HCT116 (cell line): ENCODE results near the gene PCCA. TPM values are rescaled to one million over a fixed set of nuclear protein-coding genes. Genes with fewer than 3 reads are reported as not detected.

Experiments used
- ATAC-seq: fragments of 200-7000 bp; cut with Tn5 transposase; 2 replicates; pipeline ENCODE4 v1.9.1; 2020; ENCODE audit warnings: mild to moderate bottlenecking, moderate library complexity
- BruUV-seq: library from RNA; stranded (reverse); fragments of 400-500 nt; replicated peaks from 2 replicates; lab custom pipeline; 2021; lab: Mats Ljungman, UMichigan
- CTCF ChIA-PET: fragments of 300-600 bp; sonication (Branson Sonifier 250); formaldehyde crosslinking; loops from one replicate; lab custom pipeline; 2021; ENCODE audit warnings: antibody characterized with exemption; lab: Charles Lee
- POLR2A ChIA-PET: fragments of 300-600, 350-600 bp; sonication (Branson Sonifier 250); formaldehyde crosslinking; loops from one replicate; lab custom pipeline; 2021; ENCODE audit warnings: antibody characterized with exemption; lab: Charles Lee
- RAD21 ChIA-PET, 2 experiments: fragments of 300-600 bp; sonication (Branson Sonifier 250); formaldehyde crosslinking; loops; one replicate each; lab custom pipeline; 2023; ENCODE audit warnings: low total read pairs in 2 of 2; ENCODE audit not compliant: uncharacterized antibody in 2 of 2, unreplicated experiment in 2 of 2, low non-redundant PET in 1 of 2; lab: Charles Lee
- DNase-seq: peaks from one replicate; pipeline ENCODE4 v3.0.0-alpha.2; 2010; ENCODE audit warnings: low read depth, low spot score
- H2AFZ ChIP-seq: fragments of 200-600 bp; shearing (Covaris generic), sonication (generic); 2 replicates; pipeline ENCODE4 v1.6.1; 2017; ENCODE audit warnings: low read depth, mixed run types, mixed read lengths, antibody characterized with exemption, low read length; ENCODE audit not compliant: poor library complexity, severe bottlenecking
- H3K27ac ChIP-seq: 2 replicates; pipeline ENCODE4 v1.5.1; 2012; ENCODE audit warnings: low read depth, low read length
- H3K27me3 ChIP-seq: fragments of 200-600 bp; sonication (generic); 2 replicates; pipeline ENCODE4 v1.6.1; 2016; ENCODE audit warnings: mixed run types, low read length, mixed read lengths; ENCODE audit not compliant: insufficient read depth
- H3K36me3 ChIP-seq, 2 experiments: fragments of 200-500 bp in 1 of 2; fragments of 200-600 bp in 1 of 2; sonication (Bioruptor generic) in 1 of 2; sonication (generic) in 1 of 2; 2 replicates each; pipeline versions ENCODE4 v1.5.1 to v1.6.1; 2014 to 2016; ENCODE audit warnings: low read length in 2 of 2, inconsistent platforms in 1 of 2, mixed read lengths in 1 of 2, mixed run types in 1 of 2; ENCODE audit not compliant: insufficient read depth in 2 of 2, control insufficient read depth in 1 of 2
- H3K4me1 ChIP-seq, 2 experiments: fragments of 200-600 bp in 1 of 2; sonication (generic) in 1 of 2; 2 replicates each; pipeline versions ENCODE4 v1.5.1 to v1.6.1; 2012 to 2017; ENCODE audit warnings: low read length in 2 of 2, inconsistent platforms in 1 of 2, mild to moderate bottlenecking in 1 of 2, mixed read lengths in 1 of 2, mixed run types in 1 of 2, moderate library complexity in 1 of 2; ENCODE audit not compliant: insufficient read depth in 2 of 2, control insufficient read depth in 1 of 2
- H3K4me2 ChIP-seq: fragments of 200-600 bp; sonication (generic); 2 replicates; pipeline ENCODE4 v1.6.1; 2017; ENCODE audit warnings: mixed run types, low read length, mixed read lengths
- H3K4me3 ChIP-seq, 2 experiments: fragments of 200-600 bp in 1 of 2; sonication (generic) in 1 of 2; replicated peaks in 1 of 2; 2 replicates each; pipeline ENCODE4 v1.5.1; 2011 to 2016; ENCODE audit warnings: low read length in 2 of 2, control low read depth in 1 of 2, low read depth in 1 of 2, mild to moderate bottlenecking in 1 of 2, mixed read lengths in 1 of 2, mixed run types in 1 of 2
- H3K79me2 ChIP-seq: fragments of 200-600 bp; sonication (generic); 2 replicates; pipeline ENCODE4 v1.6.1; 2017; ENCODE audit warnings: mild to moderate bottlenecking, mixed run types, low read length, moderate library complexity, mixed read lengths; ENCODE audit not compliant: insufficient read depth
- H3K9ac ChIP-seq: fragments of 200-600 bp; sonication (generic); 2 replicates; pipeline ENCODE4 v1.6.1; 2016; ENCODE audit warnings: low read length, mixed read lengths
- H3K9me2 ChIP-seq: fragments of 200-600 bp; sonication (generic), shearing (Covaris generic); 2 replicates; pipeline ENCODE4 v1.6.1; 2017; ENCODE audit warnings: mixed run types, mild to moderate bottlenecking, moderate library complexity; ENCODE audit not compliant: insufficient read depth
- H3K9me3 ChIP-seq, 2 experiments: fragments of 200-500 bp in 1 of 2; fragments of 200-600 bp in 1 of 2; sonication (Bioruptor generic) in 1 of 2; sonication (generic) in 1 of 2; 2 replicates each; pipeline ENCODE4 v1.6.1; 2014 to 2017; ENCODE audit warnings: low read length in 2 of 2, mixed read lengths in 2 of 2, inconsistent platforms in 1 of 2, low read depth in 1 of 2, mild to moderate bottlenecking in 1 of 2, mixed run types in 1 of 2, moderate library complexity in 1 of 2; ENCODE audit not compliant: control insufficient read depth in 1 of 2, insufficient read depth in 1 of 2
- H4K20me1 ChIP-seq: fragments of 200-600 bp; sonication (generic), shearing (Covaris generic); 2 replicates; pipeline ENCODE4 v1.6.1; 2017; ENCODE audit warnings: mixed run types, mild to moderate bottlenecking, moderate library complexity; ENCODE audit not compliant: insufficient read depth
- CEBPB ChIP-seq: IDR thresholded peaks from 2 replicates; pipeline ENCODE4 v1.6.1; 2012; ENCODE audit warnings: low read depth
- CTCF ChIP-seq, 3 experiments: fragments of 200-600 bp in 1 of 3; sonication (generic) in 1 of 3; IDR thresholded peaks in 2 of 3; conservative IDR thresholded peaks in 1 of 3; 2 replicates each; pipeline ENCODE4 v1.5.1; 2012 to 2017; ENCODE audit warnings: low read depth in 2 of 3, low read length in 2 of 3, antibody characterized with exemption in 1 of 3, borderline replicate concordance in 1 of 3, control low read depth in 1 of 3, mild to moderate bottlenecking in 1 of 3, mixed read lengths in 1 of 3, mixed run types in 1 of 3, moderate library complexity in 1 of 3; ENCODE audit not compliant: insufficient read depth in 1 of 3
- EGR1 ChIP-seq: IDR thresholded peaks from 2 replicates; pipeline ENCODE4 v1.6.1; 2012; ENCODE audit warnings: low read depth
- EZH2 ChIP-seq: fragments of 200-600 bp; sonication (generic); IDR thresholded peaks from 2 replicates; pipeline ENCODE4 v1.6.1; 2017; ENCODE audit warnings: antibody characterized with exemption, mixed run types
- EZH2phosphoT487 ChIP-seq: fragments of 200-600 bp; IDR thresholded peaks from 2 replicates; pipeline ENCODE4 v1.6.1; 2018; ENCODE audit warnings: antibody characterized with exemption, borderline replicate concordance
- FOSL1 ChIP-seq: IDR thresholded peaks from 2 replicates; pipeline ENCODE4 v1.6.1; 2012; ENCODE audit warnings: low read depth
- MAX ChIP-seq: IDR thresholded peaks from 2 replicates; pipeline ENCODE4 v1.6.1; 2012
- POLR2A ChIP-seq: IDR thresholded peaks from 2 replicates; pipeline ENCODE4 v1.7.0; 2011; ENCODE audit warnings: borderline replicate concordance; ENCODE audit not compliant: insufficient read depth, insufficient read length; ENCODE audit errors: extremely low read depth
- POLR2AphosphoS5 ChIP-seq: IDR thresholded peaks from 2 replicates; pipeline ENCODE4 v1.6.1; 2011; ENCODE audit warnings: mild to moderate bottlenecking, low read depth, low read length, moderate library complexity
- SRF ChIP-seq: IDR thresholded peaks from 2 replicates; pipeline ENCODE4 v1.6.1; 2012; ENCODE audit warnings: low read depth
- YY1 ChIP-seq: IDR thresholded peaks from 2 replicates; pipeline ENCODE4 v1.6.1; 2011; ENCODE audit warnings: low read length, low read depth, moderate library complexity, mild to moderate bottlenecking; ENCODE audit not compliant: insufficient replicate concordance; ENCODE audit errors: extremely low read depth
- ZBTB33 ChIP-seq: IDR thresholded peaks from 2 replicates; pipeline ENCODE4 v1.6.1; 2011; ENCODE audit warnings: mild to moderate bottlenecking, low read length, moderate library complexity; ENCODE audit not compliant: insufficient replicate concordance; ENCODE audit errors: extremely low read depth
- intact Hi-C: fragments of 100-400 bp; cut with micrococcal nuclease; formaldehyde crosslinking; loops from 2 replicates; pipeline ENCODE4 v1.10.0; 2022
- total RNA-seq: library from RNA; stranded (reverse); gene quantifications from one replicate; pipeline ENCODE4 v1.2.1, GENCODE V29; 2021; ENCODE audit not compliant: unreplicated experiment

Gene PCCA
- total RNA-seq, 1 experiment from 2014 or later, result 23.0 TPM

GRCh38 chr13:100175803-100176182 lies 86.9 kb downstream of the PCCA start:
- CTCF ChIA-PET, result no interaction called here
- BruUV-seq, result no TSS peak
- H3K4me1 ChIP-seq, result peaks cover 0 to 7% of the 10 kb centered on the region in 2 experiments; a peak in 2 of 4 replicates
- no peaks in the 10 kb centered on the region for H4K20me1 ChIP-seq
- no peak for ATAC-seq
- no peaks in the 10 kb centered on the region for H3K9me3 ChIP-seq
- RAD21 ChIA-PET, result no interaction called here
- no peaks in the 10 kb centered on the region for H3K79me2 ChIP-seq
- POLR2A ChIA-PET, result no interaction called here
- no peak overlapping the region for H3K9ac ChIP-seq
- intact Hi-C loops, result no loop called here
- no peak for DNase-seq
- no peak overlapping the region for H3K27ac ChIP-seq
- H3K4me3 ChIP-seq, result no peak overlapping the region
- TF ChIP-seq MAX (no peak), FOSL1 (no peak), YY1 (no peak)
- no peak overlapping the region for H3K4me2 ChIP-seq
- H2AFZ ChIP-seq, result no peak overlapping the region
- no peaks in the 10 kb centered on the region for H3K27me3 ChIP-seq
- H3K9me2 ChIP-seq, result no peaks in the 10 kb centered on the region
- no peaks in the 10 kb centered on the region for H3K36me3 ChIP-seq

- Histone ChIP-seq H3K4me3 (no peak overlapping the region), H3K9ac (no peak overlapping the region), H3K27me3 (no peaks in the 10 kb centered on the region), H3K9me2 (no peaks in the 10 kb centered on the region), H3K4me2 (no peak overlapping the region), H3K79me2 (no peaks in the 10 kb centered on the region), H3K27ac (no peak overlapping the region), H3K4me1 (peaks cover 0 to 7% of the 10 kb centered on the region in 2 experiments; a peak in 2 of 4 replicates), H4K20me1 (no peaks in the 10 kb centered on the region), H3K36me3 (no peaks in the 10 kb centered on the region), H2AFZ (no peak overlapping the region), H3K9me3 (no peaks in the 10 kb centered on the region)
- CTCF ChIA-PET, result no interaction called here
- ATAC-seq (no peak), DNase-seq (no peak)
- BruUV-seq, result no TSS peak
- RAD21 ChIA-PET, result no interaction called here
- intact Hi-C loops, result no loop called here
- POLR2A ChIA-PET, result interaction anchor here (1.0 kb wide), 1 partner anchor 11 kb away, joined by 3 read pairs; no protein-coding TSS in a partner anchor
- TF ChIP-seq CEBPB (no peak), EZH2 (no peak), SRF (no peak), POLR2A (no peak), EGR1 (no peak), CTCF (IDR thresholded peaks at IDR 0.05 in 2 of 3, conservative IDR thresholded peaks at IDR 0.05 in 1 of 3; ENCODE audit: borderline replicate concordance in 1 of 3, insufficient read depth in 1 of 3, low read depth in 2 of 3, low read length in 2 of 3) (no peak), ZBTB33 (no peak), POLR2AphosphoS5 (no peak), EZH2phosphoT487 (no peak), MAX (no peak)
Observed at GRCh38 chr13:100176801-100177400, 88.0 kb downstream of the PCCA start.
